Endodermal cell (in vitro differentiated cells): ENCODE measurements around the gene HOXA6. TPM values are rescaled to one million over a fixed set of nuclear protein-coding genes. Genes with fewer than 3 reads are reported as not detected.

ENCODE experiments used
- DNase-seq: peaks from one replicate; pipeline ENCODE4 v3.0.0-alpha.2; 2017
- H3K27ac ChIP-seq: 2 replicates; pipeline ENCODE4 v1.5.1; 2013; ENCODE audit warnings: mild to moderate bottlenecking, low read depth, low read length, moderate library complexity
- H3K27me3 ChIP-seq: 2 replicates; pipeline ENCODE4 v1.6.1; 2013; ENCODE audit warnings: mild to moderate bottlenecking, low read length, moderate library complexity; ENCODE audit not compliant: insufficient read depth, control insufficient read depth, poor library complexity, severe bottlenecking
- H3K36me3 ChIP-seq: 2 replicates; pipeline ENCODE4 v1.7.0; 2013; ENCODE audit warnings: mild to moderate bottlenecking, low read length, moderate library complexity; ENCODE audit not compliant: control insufficient read depth, insufficient read depth
- H3K4me1 ChIP-seq: one replicate; pipeline ENCODE4 v1.7.0; 2013; ENCODE audit warnings: low read length; ENCODE audit not compliant: control insufficient read depth, insufficient read depth
- H3K4me3 ChIP-seq: 2 replicates; pipeline ENCODE4 v1.5.1; 2013; ENCODE audit warnings: mild to moderate bottlenecking, low read length, moderate library complexity
- H3K9ac ChIP-seq: 2 replicates; pipeline ENCODE4 v1.6.1; 2013; ENCODE audit warnings: mild to moderate bottlenecking, low read length, moderate library complexity; ENCODE audit not compliant: poor library complexity, severe bottlenecking; ENCODE audit errors: extremely low read depth
- H3K9me3 ChIP-seq: 2 replicates; pipeline ENCODE4 v1.6.1; 2013; ENCODE audit warnings: mild to moderate bottlenecking, low read length, moderate library complexity; ENCODE audit not compliant: control insufficient read depth
- H3K27ac Mint-ChIP-seq: 2 replicates; pipeline ENCODE4 v1.8.0; 2020; ENCODE audit warnings: mixed read lengths
- H3K27me3 Mint-ChIP-seq: 2 replicates; pipeline ENCODE4 v1.8.0; 2021; ENCODE audit warnings: mild to moderate bottlenecking, mixed read lengths; ENCODE audit not compliant: insufficient read depth
- H3K36me3 Mint-ChIP-seq: 2 replicates; pipeline ENCODE4 v1.8.0; 2020; ENCODE audit warnings: low read depth, mixed read lengths
- H3K4me1 Mint-ChIP-seq: 2 replicates; pipeline ENCODE4 v1.8.0; 2020; ENCODE audit warnings: mixed read lengths
- H3K4me3 Mint-ChIP-seq: 2 replicates; pipeline ENCODE4 v1.8.0; 2020; ENCODE audit warnings: mild to moderate bottlenecking, moderate library complexity, mixed read lengths
- H3K9me3 Mint-ChIP-seq: 2 replicates; pipeline ENCODE4 v1.8.0; 2020; ENCODE audit warnings: mild to moderate bottlenecking, mixed read lengths
- WGBS, 2 experiments: methylation state at CpG; one replicate each; pipeline versions ENCODE4 v1.1.5 to v1.1.7; 2013; ENCODE audit warnings: missing lambda C conversion rate in 2 of 2, mixed read lengths in 1 of 2; ENCODE audit not compliant: insufficient coverage in 1 of 2, insufficient read length in 1 of 2; 5-methylcytosine and 5-hydroxymethylcytosine counted together
- total RNA-seq, 2 donors: library from RNA; stranded (reverse); fragmentation: NEBNext Ultra II Directional in 1 of 2; extraction: Animal tissue kit (Norgen Biotek cat#: 25700) in 1 of 2; gene quantifications; 2 replicates in 1 of 2; 3 replicates in 1 of 2; pipeline ENCODE4 v1.2.1, GENCODE V29; 2021
- TF ChIP-seq, protein P1 (sequence below): fragments of 200-600 bp; sonication (generic); conservative IDR thresholded peaks from 2 replicates; pipeline ENCODE4 v1.5.0; 2021; ENCODE audit warnings: antibody characterized with exemption, mild to moderate bottlenecking

The HOXA6 gene
- total RNA-seq, 2 donors from 2014 or later = not detected

DNA sequence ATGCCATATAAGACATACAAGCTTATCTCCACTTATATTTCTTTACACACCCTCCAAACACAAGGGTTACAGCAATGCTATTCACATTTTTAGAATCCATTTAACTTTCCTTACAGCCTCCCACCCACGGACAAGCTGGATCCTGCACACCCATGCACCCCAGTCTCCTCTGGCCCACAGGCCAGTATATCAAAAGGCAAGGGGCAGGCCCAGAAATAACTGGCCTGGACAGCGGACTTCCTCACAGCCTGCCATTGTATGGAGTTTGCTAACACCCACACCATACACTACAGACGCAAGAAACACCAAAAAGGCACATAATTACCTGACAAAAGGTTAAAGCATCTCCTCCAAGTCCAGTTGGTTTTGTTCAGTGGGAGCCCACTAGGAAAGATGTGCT, 29.0 kb downstream of the HOXA6 start:
- Mint-ChIP-seq H3K4me1 (peaks cover 4% of the 10 kb centered on the region), H3K27ac (no peak overlapping the region), H3K4me3 (no peak overlapping the region), H3K36me3 (no peaks in the 10 kb centered on the region), H3K27me3 (peaks cover 96% of the 10 kb centered on the region), H3K9me3 (no peaks in the 10 kb centered on the region)
- WGBS, 2 experiments = 13% methylated on average over 1 to 3 of the region's 3 CpGs
- no peak overlapping the region for H3K4me3 ChIP-seq
- no peak overlapping the region for H3K27ac ChIP-seq
- peaks cover 97% of the 10 kb centered on the region for H3K27me3 ChIP-seq
- TF ChIP-seq, protein P1, sequence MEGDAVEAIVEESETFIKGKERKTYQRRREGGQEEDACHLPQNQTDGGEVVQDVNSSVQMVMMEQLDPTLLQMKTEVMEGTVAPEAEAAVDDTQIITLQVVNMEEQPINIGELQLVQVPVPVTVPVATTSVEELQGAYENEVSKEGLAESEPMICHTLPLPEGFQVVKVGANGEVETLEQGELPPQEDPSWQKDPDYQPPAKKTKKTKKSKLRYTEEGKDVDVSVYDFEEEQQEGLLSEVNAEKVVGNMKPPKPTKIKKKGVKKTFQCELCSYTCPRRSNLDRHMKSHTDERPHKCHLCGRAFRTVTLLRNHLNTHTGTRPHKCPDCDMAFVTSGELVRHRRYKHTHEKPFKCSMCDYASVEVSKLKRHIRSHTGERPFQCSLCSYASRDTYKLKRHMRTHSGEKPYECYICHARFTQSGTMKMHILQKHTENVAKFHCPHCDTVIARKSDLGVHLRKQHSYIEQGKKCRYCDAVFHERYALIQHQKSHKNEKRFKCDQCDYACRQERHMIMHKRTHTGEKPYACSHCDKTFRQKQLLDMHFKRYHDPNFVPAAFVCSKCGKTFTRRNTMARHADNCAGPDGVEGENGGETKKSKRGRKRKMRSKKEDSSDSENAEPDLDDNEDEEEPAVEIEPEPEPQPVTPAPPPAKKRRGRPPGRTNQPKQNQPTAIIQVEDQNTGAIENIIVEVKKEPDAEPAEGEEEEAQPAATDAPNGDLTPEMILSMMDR = no peak
- H3K4me1 ChIP-seq = no peaks in the 10 kb centered on the region
- H3K9ac ChIP-seq = no peak overlapping the region
- no peak for DNase-seq
- no peaks in the 10 kb centered on the region for H3K9me3 ChIP-seq
- H3K36me3 ChIP-seq = no peaks in the 10 kb centered on the region

DNA sequence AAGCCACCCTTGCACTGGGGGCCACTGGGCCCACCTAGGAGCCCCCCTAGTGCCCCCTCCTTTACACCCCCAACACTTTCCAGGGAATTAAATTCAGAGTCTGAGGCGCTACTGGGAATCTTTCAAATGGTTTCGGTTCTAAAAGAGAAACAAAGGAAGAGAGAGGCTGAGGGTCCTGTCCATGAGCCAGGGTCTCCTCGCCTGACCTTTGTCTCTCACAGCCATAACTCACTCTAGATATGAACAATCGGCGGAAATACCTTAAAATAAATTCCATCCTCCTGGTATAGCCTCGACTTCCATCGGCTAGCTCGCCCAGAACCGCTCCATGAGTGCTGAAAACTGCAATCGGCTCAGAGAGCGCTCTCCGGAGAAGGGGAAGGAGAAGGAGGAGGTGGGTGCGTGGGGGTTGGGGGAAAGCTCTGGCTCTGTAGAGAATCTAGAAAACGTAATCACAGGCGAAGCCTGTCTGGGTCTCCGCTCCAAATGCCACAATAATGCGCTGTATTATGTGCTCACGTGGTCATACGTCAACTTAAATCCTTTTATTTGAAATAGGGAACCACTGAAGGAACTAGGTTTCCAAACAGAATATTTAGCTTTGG, 29.6 kb downstream of the HOXA6 start:
- no peaks in the 10 kb centered on the region for H3K36me3 ChIP-seq
- no peak overlapping the region for H3K9ac ChIP-seq
- Mint-ChIP-seq H3K27me3 (peaks cover 95% of the 10 kb centered on the region), H3K36me3 (no peaks in the 10 kb centered on the region), H3K9me3 (no peaks in the 10 kb centered on the region), H3K27ac (no peak overlapping the region), H3K4me1 (peaks cover 4% of the 10 kb centered on the region), H3K4me3 (no peak overlapping the region)
- peaks cover 97% of the 10 kb centered on the region for H3K27me3 ChIP-seq
- DNase-seq = no peak
- WGBS, 2 experiments = 9 to 13% methylated on average over 5 to 19 of the region's 19 CpGs
- TF ChIP-seq, protein P1 = no peak
- no peaks in the 10 kb centered on the region for H3K9me3 ChIP-seq
- H3K4me1 ChIP-seq = no peaks in the 10 kb centered on the region
- H3K4me3 ChIP-seq = no peak overlapping the region
- no peak overlapping the region for H3K27ac ChIP-seq

DNA sequence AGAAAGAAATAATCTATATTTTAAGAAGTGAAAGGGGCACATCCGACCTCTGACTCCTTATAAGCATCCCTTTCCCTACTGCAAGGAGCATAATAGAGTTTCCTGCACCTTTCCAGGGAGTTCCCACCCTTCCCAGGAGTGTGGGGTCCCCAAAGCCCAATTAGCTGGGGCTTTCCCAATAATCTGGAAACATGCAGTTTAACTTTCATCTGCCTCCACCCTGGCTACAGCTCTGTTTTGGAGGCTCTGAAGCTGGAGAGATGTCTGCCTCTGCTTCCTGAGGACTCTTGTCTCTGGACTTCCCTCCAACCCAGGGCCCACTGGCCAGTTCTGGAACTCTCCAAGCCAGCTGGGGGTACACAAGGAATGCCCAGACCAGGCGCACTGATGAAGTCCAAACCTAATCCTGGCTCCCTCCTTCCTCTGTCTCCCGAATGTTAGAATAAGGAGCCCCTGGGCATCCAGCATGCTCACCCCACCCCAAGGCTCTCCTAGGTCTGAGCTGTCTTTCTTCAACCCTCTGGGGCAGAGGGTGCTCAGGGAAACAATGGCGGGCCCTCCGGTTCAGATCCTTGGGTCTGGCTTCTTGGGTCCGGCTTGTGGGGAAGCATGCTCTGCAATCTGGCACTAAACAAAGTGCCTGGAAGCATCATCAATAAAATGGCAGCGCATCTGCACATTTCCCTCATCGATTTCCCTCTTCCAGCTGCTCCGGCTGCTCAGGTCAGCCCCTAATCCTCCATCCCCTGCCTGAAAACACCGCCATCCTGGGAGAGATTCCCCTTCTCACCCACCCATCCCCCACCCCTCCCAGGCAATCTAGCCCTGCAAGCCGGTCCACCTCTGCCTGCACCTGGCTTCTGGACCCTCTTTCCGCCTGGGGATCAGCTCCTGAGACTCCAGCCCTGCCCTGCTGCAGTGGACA, 30.4 kb downstream of the HOXA6 start:
- H3K27me3 ChIP-seq = peaks cover 97% of the 10 kb centered on the region
- TF ChIP-seq, protein P1 = no peak
- Mint-ChIP-seq H3K4me3 (no peak overlapping the region), H3K27me3 (peaks cover 95% of the 10 kb centered on the region), H3K27ac (no peak overlapping the region), H3K36me3 (no peaks in the 10 kb centered on the region), H3K9me3 (no peaks in the 10 kb centered on the region), H3K4me1 (peaks cover 1% of the 10 kb centered on the region)
- WGBS, 2 experiments = 12 to 13% methylated on average over 7 to 12 of the region's 12 CpGs
- no peak overlapping the region for H3K4me3 ChIP-seq
- H3K9ac ChIP-seq = no peak overlapping the region
- H3K36me3 ChIP-seq = no peaks in the 10 kb centered on the region
- no peak for DNase-seq
- H3K27ac ChIP-seq = no peak overlapping the region
- H3K4me1 ChIP-seq = no peaks in the 10 kb centered on the region
- H3K9me3 ChIP-seq = no peaks in the 10 kb centered on the region
